ENCODE results near the gene FAM13B.

Gene FAM13B

DNA sequence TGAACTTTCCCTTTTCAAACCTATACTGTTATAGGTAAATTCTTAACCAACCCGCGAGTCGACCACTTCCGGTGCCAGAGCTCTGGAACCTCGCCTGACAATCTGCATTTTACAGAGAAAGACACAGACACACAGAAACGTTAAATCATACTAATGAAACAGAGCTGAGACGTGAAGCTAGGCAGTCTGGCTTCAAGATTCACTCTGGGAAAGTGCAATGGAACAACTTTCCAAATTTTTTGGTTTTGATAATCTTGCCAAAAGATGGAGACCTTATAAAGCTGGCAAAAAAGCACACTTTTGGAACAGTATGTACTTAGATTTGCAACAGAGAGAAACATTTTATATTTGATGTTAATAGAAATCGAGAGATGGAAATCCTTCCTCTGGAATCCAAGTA, 35.1 kb upstream of the FAM13B start:
- TF ChIP-seq SIN3A (IDR thresholded peaks at IDR 0.05; ENCODE audit: borderline replicate concordance, insufficient read depth, low read length) = no peak
- TF ChIP-seq POLR2AphosphoS5 (IDR thresholded peaks at IDR 0.05; ENCODE audit: low read depth, low read length) = no peak
- no peak for TF ChIP-seq TAF1 (IDR thresholded peaks at IDR 0.05; ENCODE audit: borderline replicate concordance, insufficient read depth, low read length)
- no peak for TF ChIP-seq FOXP2 (optimal IDR thresholded peaks at IDR 0.05; ENCODE audit: borderline replicate concordance, extremely low read depth, extremely low read length, insufficient read depth)
- TF ChIP-seq, protein P1, sequence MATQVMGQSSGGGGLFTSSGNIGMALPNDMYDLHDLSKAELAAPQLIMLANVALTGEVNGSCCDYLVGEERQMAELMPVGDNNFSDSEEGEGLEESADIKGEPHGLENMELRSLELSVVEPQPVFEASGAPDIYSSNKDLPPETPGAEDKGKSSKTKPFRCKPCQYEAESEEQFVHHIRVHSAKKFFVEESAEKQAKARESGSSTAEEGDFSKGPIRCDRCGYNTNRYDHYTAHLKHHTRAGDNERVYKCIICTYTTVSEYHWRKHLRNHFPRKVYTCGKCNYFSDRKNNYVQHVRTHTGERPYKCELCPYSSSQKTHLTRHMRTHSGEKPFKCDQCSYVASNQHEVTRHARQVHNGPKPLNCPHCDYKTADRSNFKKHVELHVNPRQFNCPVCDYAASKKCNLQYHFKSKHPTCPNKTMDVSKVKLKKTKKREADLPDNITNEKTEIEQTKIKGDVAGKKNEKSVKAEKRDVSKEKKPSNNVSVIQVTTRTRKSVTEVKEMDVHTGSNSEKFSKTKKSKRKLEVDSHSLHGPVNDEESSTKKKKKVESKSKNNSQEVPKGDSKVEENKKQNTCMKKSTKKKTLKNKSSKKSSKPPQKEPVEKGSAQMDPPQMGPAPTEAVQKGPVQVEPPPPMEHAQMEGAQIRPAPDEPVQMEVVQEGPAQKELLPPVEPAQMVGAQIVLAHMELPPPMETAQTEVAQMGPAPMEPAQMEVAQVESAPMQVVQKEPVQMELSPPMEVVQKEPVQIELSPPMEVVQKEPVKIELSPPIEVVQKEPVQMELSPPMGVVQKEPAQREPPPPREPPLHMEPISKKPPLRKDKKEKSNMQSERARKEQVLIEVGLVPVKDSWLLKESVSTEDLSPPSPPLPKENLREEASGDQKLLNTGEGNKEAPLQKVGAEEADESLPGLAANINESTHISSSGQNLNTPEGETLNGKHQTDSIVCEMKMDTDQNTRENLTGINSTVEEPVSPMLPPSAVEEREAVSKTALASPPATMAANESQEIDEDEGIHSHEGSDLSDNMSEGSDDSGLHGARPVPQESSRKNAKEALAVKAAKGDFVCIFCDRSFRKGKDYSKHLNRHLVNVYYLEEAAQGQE (IDR thresholded peaks at IDR 0.05; ENCODE audit: insufficient read depth in 1 of 2, low read depth in 2 of 2, low read length in 2 of 2) = no peak

DNA sequence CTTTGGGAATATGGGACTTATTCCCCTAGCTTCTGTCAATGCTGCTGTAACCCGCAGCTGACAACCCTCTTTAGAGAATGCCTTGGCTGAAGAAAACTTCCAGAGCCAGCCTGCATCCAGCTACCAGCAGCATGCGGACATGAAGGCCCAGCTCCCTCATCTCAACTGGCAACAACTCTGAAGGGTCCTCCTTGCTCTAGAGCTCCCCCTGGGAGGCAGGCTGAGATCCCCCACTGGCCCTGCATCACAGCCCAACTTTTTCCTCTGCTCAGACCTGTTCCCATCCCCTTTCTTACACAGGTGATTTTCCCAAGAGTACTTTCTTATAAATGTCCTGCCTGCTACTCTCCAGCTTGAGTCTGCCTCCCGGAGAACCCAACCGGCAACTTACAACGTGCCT, 32.2 kb upstream of the FAM13B start:
- TF ChIP-seq POLR2AphosphoS5 (IDR thresholded peaks at IDR 0.05; ENCODE audit: low read depth, low read length) = no peak
- TF ChIP-seq TAF1 (IDR thresholded peaks at IDR 0.05; ENCODE audit: borderline replicate concordance, insufficient read depth, low read length) = no peak
- no peak for TF ChIP-seq SIN3A (IDR thresholded peaks at IDR 0.05; ENCODE audit: borderline replicate concordance, insufficient read depth, low read length)
- TF ChIP-seq, protein P1 (IDR thresholded peaks at IDR 0.05; ENCODE audit: insufficient read depth in 1 of 2, low read depth in 2 of 2, low read length in 2 of 2) = no peak
- no peak for TF ChIP-seq FOXP2 (optimal IDR thresholded peaks at IDR 0.05; ENCODE audit: borderline replicate concordance, extremely low read depth, extremely low read length, insufficient read depth)

DNA sequence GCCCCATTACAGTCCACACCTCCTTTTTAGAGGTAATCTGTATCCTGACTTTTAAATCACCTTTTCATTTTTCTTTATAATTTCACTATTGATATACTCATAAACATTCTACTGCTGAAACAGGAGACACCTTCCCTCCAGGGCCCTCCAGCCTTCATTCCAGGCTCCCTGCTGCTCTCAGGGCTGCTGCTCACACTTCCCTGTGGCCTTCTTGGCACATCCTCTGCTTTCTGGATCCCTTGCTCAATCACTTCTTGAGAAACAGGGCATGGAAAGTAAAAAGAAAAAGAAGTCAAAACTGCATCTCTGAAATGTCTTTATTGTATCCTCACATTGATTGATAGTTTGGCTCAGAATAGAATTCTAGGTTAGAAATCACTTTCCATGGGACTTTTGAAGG, 31.6 kb upstream of the FAM13B start:
- TF ChIP-seq SIN3A (IDR thresholded peaks at IDR 0.05; ENCODE audit: borderline replicate concordance, insufficient read depth, low read length) (no peak), TAF1 (IDR thresholded peaks at IDR 0.05; ENCODE audit: borderline replicate concordance, insufficient read depth, low read length) (no peak), FOXP2 (optimal IDR thresholded peaks at IDR 0.05; ENCODE audit: borderline replicate concordance, extremely low read depth, extremely low read length, insufficient read depth) (no peak), POLR2AphosphoS5 (IDR thresholded peaks at IDR 0.05; ENCODE audit: low read depth, low read length) (no peak)
- TF ChIP-seq, protein P1 (IDR thresholded peaks at IDR 0.05; ENCODE audit: insufficient read depth in 1 of 2, low read depth in 2 of 2, low read length in 2 of 2) = no peak

DNA sequence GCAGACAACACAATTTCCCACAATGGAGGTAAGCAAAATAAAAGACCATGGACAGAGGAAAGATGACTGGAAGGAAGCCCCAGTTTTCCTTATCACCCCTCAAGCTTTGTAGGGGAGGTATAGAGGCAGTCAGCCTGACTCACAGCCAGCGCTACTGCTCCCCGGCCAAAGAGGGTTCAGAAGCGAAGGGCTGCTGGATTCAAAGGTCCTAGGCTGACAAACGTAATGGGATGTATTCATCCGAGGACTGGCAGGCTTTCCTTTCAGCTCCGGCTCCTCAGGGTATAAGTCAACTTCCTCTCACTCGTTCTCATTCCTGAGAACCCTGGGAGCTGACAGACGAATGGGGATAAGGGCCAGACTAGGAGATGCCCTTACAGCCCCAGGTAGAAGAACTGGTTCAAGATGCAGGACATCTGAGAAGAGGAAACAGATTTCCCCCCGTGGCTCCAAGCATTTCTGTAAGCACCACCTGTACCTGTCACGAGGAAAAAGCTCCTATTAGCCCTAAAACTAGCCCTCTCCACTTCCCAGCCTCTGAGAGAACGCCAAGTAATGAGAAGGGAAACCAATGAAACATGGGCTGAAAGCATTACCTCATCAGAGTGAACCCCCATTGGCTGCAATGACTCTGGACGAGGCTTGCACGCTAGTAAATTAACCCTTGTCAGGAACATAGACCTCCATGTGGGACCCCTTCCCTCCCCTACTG, 22.1 kb upstream of the FAM13B start:
- TF ChIP-seq TAF1 (IDR thresholded peaks at IDR 0.05; ENCODE audit: borderline replicate concordance, insufficient read depth, low read length) = no peak
- TF ChIP-seq, protein P1 (IDR thresholded peaks at IDR 0.05; ENCODE audit: insufficient read depth in 1 of 2, low read depth in 2 of 2, low read length in 2 of 2) = peak in 1 of 2 experiments; percentile 77; a peak in 2 of 4 replicates

DNA sequence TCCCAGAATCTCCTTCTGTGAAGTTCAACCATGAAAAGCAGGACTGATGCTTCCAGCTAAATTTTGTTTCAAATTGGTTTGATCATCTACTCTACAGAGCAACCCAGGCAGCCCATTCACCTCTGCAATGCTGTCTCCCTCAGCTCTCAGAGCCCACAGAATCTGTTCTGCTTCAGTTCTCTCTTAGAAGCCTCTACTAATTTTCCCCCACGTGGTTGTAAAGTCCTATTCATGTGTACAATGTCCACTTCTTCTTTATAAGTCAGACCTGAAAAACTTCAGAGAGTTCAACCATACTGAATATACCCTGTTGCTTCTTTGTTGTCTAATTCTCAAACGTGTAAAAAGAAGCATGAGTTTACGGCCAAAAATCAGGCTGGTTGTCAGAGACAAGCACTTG, 21.3 kb upstream of the FAM13B start:
- TF ChIP-seq SIN3A (IDR thresholded peaks at IDR 0.05; ENCODE audit: borderline replicate concordance, insufficient read depth, low read length) (no peak), FOXP2 (optimal IDR thresholded peaks at IDR 0.05; ENCODE audit: borderline replicate concordance, extremely low read depth, extremely low read length, insufficient read depth) (no peak)
- TF ChIP-seq, protein P1 (IDR thresholded peaks at IDR 0.05; ENCODE audit: insufficient read depth in 1 of 2, low read depth in 2 of 2, low read length in 2 of 2) = no peak
